ENCODE measurements around the gene SDHC.

DNA sequence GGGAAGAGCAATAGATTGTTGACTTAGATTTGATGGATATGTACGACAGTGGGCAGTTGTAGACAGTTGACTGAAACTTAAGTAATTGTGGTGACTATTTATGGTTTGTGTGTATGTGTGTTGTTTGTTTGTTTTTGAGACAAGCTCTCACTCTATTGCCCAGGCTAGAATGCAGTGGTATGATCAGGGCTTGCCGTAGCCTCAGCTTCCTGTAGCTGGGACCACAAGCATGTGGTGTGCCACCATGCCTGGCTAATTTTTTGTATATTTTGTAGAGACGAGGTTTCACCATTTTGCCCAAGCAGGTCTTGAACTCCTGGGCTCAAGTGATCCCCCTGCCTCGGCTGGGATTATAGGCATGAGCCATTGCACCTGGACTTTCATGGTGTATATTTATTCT is 9.8 kb downstream of the SDHC start:
- TF ChIP-seq FOSL2 (IDR thresholded peaks at IDR 0.05) (no peak), FOSL2 (CRISPR knock-in tag; IDR thresholded peaks at IDR 0.05) (no peak), POLR2AphosphoS2 (conservative IDR thresholded peaks at IDR 0.05; ENCODE audit: low read length) (no peak), ZSCAN20 (CRISPR knock-in tag; IDR thresholded peaks at IDR 0.05) (no peak), RFX5 (IDR thresholded peaks at IDR 0.05) (no peak), TP53 (CRISPR knock-in tag; IDR thresholded peaks at IDR 0.05) (no peak), EP300 (IDR thresholded peaks at IDR 0.05) (no peak), RAD21 (conservative IDR thresholded peaks at IDR 0.05 in 1 of 2, IDR thresholded peaks at IDR 0.05 in 1 of 2) (no peak), POLR2A (IDR thresholded peaks at IDR 0.05; ENCODE audit: low read length) (no peak), CBX2 (IDR thresholded peaks at IDR 0.05; ENCODE audit: borderline replicate concordance, low read depth) (no peak), CEBPB (IDR thresholded peaks at IDR 0.05) (no peak), FOXS1 (CRISPR knock-in tag; IDR thresholded peaks at IDR 0.05) (no peak)
- TF ChIP-seq, protein P1, sequence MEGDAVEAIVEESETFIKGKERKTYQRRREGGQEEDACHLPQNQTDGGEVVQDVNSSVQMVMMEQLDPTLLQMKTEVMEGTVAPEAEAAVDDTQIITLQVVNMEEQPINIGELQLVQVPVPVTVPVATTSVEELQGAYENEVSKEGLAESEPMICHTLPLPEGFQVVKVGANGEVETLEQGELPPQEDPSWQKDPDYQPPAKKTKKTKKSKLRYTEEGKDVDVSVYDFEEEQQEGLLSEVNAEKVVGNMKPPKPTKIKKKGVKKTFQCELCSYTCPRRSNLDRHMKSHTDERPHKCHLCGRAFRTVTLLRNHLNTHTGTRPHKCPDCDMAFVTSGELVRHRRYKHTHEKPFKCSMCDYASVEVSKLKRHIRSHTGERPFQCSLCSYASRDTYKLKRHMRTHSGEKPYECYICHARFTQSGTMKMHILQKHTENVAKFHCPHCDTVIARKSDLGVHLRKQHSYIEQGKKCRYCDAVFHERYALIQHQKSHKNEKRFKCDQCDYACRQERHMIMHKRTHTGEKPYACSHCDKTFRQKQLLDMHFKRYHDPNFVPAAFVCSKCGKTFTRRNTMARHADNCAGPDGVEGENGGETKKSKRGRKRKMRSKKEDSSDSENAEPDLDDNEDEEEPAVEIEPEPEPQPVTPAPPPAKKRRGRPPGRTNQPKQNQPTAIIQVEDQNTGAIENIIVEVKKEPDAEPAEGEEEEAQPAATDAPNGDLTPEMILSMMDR (IDR thresholded peaks at IDR 0.05): no peak
- TF ChIP-seq, protein P2, sequence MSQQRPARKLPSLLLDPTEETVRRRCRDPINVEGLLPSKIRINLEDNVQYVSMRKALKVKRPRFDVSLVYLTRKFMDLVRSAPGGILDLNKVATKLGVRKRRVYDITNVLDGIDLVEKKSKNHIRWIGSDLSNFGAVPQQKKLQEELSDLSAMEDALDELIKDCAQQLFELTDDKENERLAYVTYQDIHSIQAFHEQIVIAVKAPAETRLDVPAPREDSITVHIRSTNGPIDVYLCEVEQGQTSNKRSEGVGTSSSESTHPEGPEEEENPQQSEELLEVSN (IDR thresholded peaks at IDR 0.05; ENCODE audit: borderline replicate concordance, low read depth): no peak
- TF ChIP-seq, protein P3, sequence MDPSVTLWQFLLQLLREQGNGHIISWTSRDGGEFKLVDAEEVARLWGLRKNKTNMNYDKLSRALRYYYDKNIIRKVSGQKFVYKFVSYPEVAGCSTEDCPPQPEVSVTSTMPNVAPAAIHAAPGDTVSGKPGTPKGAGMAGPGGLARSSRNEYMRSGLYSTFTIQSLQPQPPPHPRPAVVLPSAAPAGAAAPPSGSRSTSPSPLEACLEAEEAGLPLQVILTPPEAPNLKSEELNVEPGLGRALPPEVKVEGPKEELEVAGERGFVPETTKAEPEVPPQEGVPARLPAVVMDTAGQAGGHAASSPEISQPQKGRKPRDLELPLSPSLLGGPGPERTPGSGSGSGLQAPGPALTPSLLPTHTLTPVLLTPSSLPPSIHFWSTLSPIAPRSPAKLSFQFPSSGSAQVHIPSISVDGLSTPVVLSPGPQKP (IDR thresholded peaks at IDR 0.05; ENCODE audit: low read depth, low read length): no peak

All from A549 (cell line).